ENCODE results near the gene FRMD3.

FRMD3 gene

DNA sequence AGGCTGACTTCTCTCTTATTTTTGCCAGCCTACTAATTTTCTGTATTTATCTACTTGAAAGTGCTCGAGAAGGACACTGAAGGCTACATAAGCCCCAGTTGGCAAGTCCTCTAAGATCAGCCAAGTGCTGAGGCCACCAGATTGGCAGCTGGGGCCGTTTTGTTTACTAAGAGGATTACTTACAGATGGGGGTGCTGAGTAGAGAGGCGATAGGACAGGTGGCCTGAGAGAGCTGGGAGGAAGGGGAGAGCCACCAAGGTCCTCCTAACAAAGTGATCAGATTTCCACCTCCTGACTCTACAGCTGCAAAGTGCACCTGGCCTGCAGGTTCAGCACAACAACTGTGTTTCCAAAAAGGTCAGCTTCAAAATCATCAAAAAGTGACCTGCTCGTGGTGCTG is 32.9 kb downstream of the FRMD3 start:
- no peak overlapping the region for H3K9ac ChIP-seq (ENCODE audit: low read depth in 1 of 2, low read length in 2 of 2)
- no peaks in the 10 kb centered on the region for H3K36me3 ChIP-seq (ENCODE audit: control insufficient read depth in 2 of 2, insufficient read depth in 2 of 2, low read length in 2 of 2)
- no peaks in the 10 kb centered on the region for H3K27me3 ChIP-seq (ENCODE audit: control insufficient read depth in 2 of 2, insufficient read depth in 2 of 2, low read length in 2 of 2)
- H3K27ac ChIP-seq (ENCODE audit: low read depth in 2 of 2, low read length in 2 of 2), result no peak overlapping the region
- no peaks in the 10 kb centered on the region for H3K4me1 ChIP-seq (ENCODE audit: control insufficient read depth in 2 of 2, insufficient read depth in 2 of 2, low read length in 2 of 2)
- no peaks in the 10 kb centered on the region for H3K9me3 ChIP-seq (ENCODE audit: control insufficient read depth in 2 of 2, low read length in 2 of 2)
- no peak overlapping the region for H3K4me3 ChIP-seq (ENCODE audit: low read length in 2 of 2)

DNA sequence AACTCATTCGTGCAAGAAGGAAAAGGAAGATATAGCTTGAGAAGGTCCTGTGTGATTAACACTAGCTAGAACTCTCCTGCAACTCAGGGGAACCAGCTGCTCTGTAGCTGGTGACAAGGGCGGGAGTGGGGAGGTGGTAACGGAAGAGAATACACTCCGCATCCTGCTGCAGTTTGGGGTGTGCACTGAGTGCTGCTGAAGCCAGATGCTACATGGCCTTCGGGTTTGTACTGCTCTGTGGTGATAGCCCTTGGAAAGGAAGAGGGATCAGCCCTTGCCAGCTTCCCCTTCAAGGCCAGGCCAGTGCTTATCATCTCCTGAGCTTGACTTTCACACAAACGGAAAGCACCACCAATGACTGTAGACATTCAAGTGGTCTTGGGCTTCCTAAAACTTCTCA is 34.3 kb downstream of the FRMD3 start:
- Histone ChIP-seq H3K9ac (ENCODE audit: low read depth in 1 of 2, low read length in 2 of 2) (no peak overlapping the region), H3K27me3 (ENCODE audit: control insufficient read depth in 2 of 2, insufficient read depth in 2 of 2, low read length in 2 of 2) (no peaks in the 10 kb centered on the region), H3K4me3 (ENCODE audit: low read length in 2 of 2) (no peak overlapping the region), H3K27ac (ENCODE audit: low read depth in 2 of 2, low read length in 2 of 2) (no peak overlapping the region), H3K36me3 (ENCODE audit: control insufficient read depth in 2 of 2, insufficient read depth in 2 of 2, low read length in 2 of 2) (no peaks in the 10 kb centered on the region), H3K9me3 (ENCODE audit: control insufficient read depth in 2 of 2, low read length in 2 of 2) (no peaks in the 10 kb centered on the region), H3K4me1 (ENCODE audit: control insufficient read depth in 2 of 2, insufficient read depth in 2 of 2, low read length in 2 of 2) (no peaks in the 10 kb centered on the region)

DNA sequence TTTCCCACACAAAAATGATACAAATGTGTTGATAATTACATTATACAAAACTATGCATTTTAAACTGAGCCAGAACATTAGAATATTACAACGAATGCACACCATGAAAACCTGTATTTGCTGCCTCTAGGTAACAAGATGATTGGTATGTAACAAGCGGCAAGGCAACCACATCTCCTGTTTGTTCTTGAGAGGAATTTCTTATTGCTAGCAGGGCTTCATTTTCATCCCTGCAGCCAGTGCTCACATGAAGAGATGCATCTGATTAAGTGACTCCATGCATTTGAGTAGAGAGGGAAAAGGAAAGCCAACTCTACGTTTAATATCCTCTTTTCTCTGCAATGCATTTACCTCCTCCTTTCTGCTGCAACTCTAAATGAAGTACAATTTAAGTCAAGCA is 36.6 kb downstream of the FRMD3 start:
- no peaks in the 10 kb centered on the region for H3K36me3 ChIP-seq (ENCODE audit: control insufficient read depth in 2 of 2, insufficient read depth in 2 of 2, low read length in 2 of 2)
- no peaks in the 10 kb centered on the region for H3K9me3 ChIP-seq (ENCODE audit: control insufficient read depth in 2 of 2, low read length in 2 of 2)
- H3K27me3 ChIP-seq (ENCODE audit: control insufficient read depth in 2 of 2, insufficient read depth in 2 of 2, low read length in 2 of 2), result no peaks in the 10 kb centered on the region
- H3K4me3 ChIP-seq (ENCODE audit: low read length in 2 of 2), result no peak overlapping the region
- H3K4me1 ChIP-seq (ENCODE audit: control insufficient read depth in 2 of 2, insufficient read depth in 2 of 2, low read length in 2 of 2), result no peaks in the 10 kb centered on the region
- no peak overlapping the region for H3K27ac ChIP-seq (ENCODE audit: low read depth in 2 of 2, low read length in 2 of 2)
- H3K9ac ChIP-seq (ENCODE audit: low read depth in 1 of 2, low read length in 2 of 2), result no peak overlapping the region

DNA sequence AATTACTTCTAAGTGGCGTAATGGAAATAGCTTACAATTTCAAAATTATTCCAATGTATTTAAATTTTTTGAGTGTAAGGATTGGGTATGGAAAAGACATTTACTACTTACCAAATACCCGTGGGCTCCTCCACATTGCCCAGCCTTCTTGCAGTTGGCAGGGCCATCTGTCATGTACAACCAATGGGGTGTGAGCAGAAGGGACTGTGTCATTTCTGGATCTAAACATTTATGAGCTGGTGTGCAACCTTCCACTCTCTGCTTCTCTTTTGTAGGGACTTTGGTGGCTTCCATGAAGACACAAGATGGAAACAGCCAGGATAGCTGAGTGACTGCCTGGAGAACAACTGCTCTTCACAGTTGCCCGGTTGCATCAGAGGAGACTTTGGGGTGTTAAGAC is 40.8 kb downstream of the FRMD3 start:
- no peaks in the 10 kb centered on the region for H3K27me3 ChIP-seq (ENCODE audit: control insufficient read depth in 2 of 2, insufficient read depth in 2 of 2, low read length in 2 of 2)
- no peak overlapping the region for H3K9ac ChIP-seq (ENCODE audit: low read depth in 1 of 2, low read length in 2 of 2)
- H3K9me3 ChIP-seq (ENCODE audit: control insufficient read depth in 2 of 2, low read length in 2 of 2), result no peaks in the 10 kb centered on the region
- H3K36me3 ChIP-seq (ENCODE audit: control insufficient read depth in 2 of 2, insufficient read depth in 2 of 2, low read length in 2 of 2), result no peaks in the 10 kb centered on the region
- H3K4me3 ChIP-seq (ENCODE audit: low read length in 2 of 2), result no peak overlapping the region
- H3K4me1 ChIP-seq (ENCODE audit: control insufficient read depth in 2 of 2, insufficient read depth in 2 of 2, low read length in 2 of 2), result no peaks in the 10 kb centered on the region
- H3K27ac ChIP-seq (ENCODE audit: low read depth in 2 of 2, low read length in 2 of 2), result no peak overlapping the region

DNA sequence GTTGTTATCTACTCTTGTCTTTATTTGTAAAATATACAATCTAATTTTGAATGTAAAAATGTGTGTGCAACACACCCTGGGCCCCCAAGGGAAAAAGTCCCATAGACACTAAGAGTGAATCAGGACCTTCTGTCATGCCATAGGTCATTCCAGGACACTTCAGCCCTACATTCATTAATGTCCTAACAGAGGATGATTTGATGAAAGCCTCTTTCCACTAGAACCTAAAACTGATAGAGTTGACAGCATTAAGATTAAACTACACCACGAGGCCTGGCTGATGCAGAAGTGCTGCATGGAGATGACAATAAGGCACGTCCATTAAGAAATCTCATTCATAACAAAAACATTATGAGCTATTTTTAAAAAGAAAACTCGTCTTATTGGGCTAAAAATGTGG is 46.2 kb downstream of the FRMD3 start:
- no peaks in the 10 kb centered on the region for H3K4me1 ChIP-seq (ENCODE audit: control insufficient read depth in 2 of 2, insufficient read depth in 2 of 2, low read length in 2 of 2)

DNA sequence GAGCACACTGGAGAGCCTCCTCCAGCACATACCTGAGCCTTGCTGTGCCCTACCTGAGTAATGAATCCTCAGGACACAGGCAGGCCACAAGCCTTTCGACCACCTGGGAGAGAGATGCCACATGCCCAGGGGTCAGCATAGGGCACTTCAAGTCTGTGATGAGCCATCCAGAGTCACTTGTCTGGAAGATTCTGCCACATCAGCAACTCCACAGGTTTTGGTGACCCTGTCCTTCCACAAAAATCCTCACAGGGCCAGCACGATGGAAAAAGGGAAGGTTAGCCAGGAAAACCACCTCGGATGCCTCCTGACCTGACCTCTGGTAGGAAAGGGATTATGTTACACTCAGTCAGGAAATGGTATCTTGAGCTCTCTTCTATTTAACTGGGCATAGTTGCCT is 46.8 kb downstream of the FRMD3 start:
- Histone ChIP-seq H3K9ac (ENCODE audit: low read depth in 1 of 2, low read length in 2 of 2) (no peak overlapping the region), H3K4me3 (ENCODE audit: low read length in 2 of 2) (no peak overlapping the region), H3K36me3 (ENCODE audit: control insufficient read depth in 2 of 2, insufficient read depth in 2 of 2, low read length in 2 of 2) (no peaks in the 10 kb centered on the region), H3K27me3 (ENCODE audit: control insufficient read depth in 2 of 2, insufficient read depth in 2 of 2, low read length in 2 of 2) (no peaks in the 10 kb centered on the region), H3K9me3 (ENCODE audit: control insufficient read depth in 2 of 2, low read length in 2 of 2) (no peaks in the 10 kb centered on the region), H3K4me1 (ENCODE audit: control insufficient read depth in 2 of 2, insufficient read depth in 2 of 2, low read length in 2 of 2) (no peaks in the 10 kb centered on the region), H3K27ac (ENCODE audit: low read depth in 2 of 2, low read length in 2 of 2) (no peak overlapping the region)

More for the DNA sequence above, 46.2 kb downstream of the FRMD3 start:
- Histone ChIP-seq H3K27me3 (ENCODE audit: control insufficient read depth in 2 of 2, insufficient read depth in 2 of 2, low read length in 2 of 2) (no peaks in the 10 kb centered on the region), H3K9me3 (ENCODE audit: control insufficient read depth in 2 of 2, low read length in 2 of 2) (no peaks in the 10 kb centered on the region), H3K4me3 (ENCODE audit: low read length in 2 of 2) (no peak overlapping the region), H3K27ac (ENCODE audit: low read depth in 2 of 2, low read length in 2 of 2) (no peak overlapping the region), H3K36me3 (ENCODE audit: control insufficient read depth in 2 of 2, insufficient read depth in 2 of 2, low read length in 2 of 2) (no peaks in the 10 kb centered on the region), H3K9ac (ENCODE audit: low read depth in 1 of 2, low read length in 2 of 2) (no peak overlapping the region)

DNA sequence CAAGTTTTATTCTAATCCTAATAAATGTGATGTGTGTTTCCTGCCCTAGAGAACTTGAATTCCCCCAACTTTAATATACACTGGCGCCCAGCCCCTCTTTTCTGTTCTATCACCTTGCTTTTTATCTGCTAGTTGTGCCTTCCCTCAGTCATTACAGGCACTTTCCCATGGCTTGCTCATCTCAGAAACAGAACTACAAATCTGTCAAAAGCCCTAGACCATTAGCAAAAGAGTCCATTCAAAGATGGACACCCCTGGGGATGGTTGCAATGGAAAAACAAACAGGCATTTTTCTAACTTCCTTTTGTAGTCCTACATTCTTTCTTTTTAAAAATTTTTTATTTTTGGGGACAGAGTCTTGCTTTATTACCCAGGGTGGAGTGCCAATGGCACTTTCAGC is 48.2 kb downstream of the FRMD3 start:
- Histone ChIP-seq H3K4me1 (ENCODE audit: control insufficient read depth in 2 of 2, insufficient read depth in 2 of 2, low read length in 2 of 2) (no peaks in the 10 kb centered on the region), H3K36me3 (ENCODE audit: control insufficient read depth in 2 of 2, insufficient read depth in 2 of 2, low read length in 2 of 2) (no peaks in the 10 kb centered on the region), H3K27me3 (ENCODE audit: control insufficient read depth in 2 of 2, insufficient read depth in 2 of 2, low read length in 2 of 2) (no peaks in the 10 kb centered on the region), H3K4me3 (ENCODE audit: low read length in 2 of 2) (no peak overlapping the region), H3K9ac (ENCODE audit: low read depth in 1 of 2, low read length in 2 of 2) (no peak overlapping the region), H3K27ac (ENCODE audit: low read depth in 2 of 2, low read length in 2 of 2) (no peak overlapping the region), H3K9me3 (ENCODE audit: control insufficient read depth in 2 of 2, low read length in 2 of 2) (no peaks in the 10 kb centered on the region)

DNA sequence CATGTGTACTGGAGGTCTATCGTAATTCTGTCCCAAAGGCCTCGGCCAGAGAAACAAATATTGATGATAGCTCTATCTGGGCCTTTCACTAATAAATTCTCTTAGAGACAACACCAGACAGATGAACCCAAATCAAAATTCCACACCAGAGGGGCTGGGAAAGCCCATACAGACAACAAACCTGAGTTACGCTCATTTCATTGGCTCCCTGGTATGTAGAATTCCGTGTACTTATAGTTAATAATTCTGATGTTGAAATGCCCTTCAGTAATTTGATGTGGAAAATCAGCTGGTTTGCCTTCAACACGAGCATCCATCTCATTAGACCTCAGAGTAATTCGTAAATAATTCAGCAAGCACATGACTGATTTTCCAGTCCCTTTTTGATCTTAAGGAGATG is 53.2 kb downstream of the FRMD3 start:
- Histone ChIP-seq H3K9me3 (ENCODE audit: control insufficient read depth in 2 of 2, low read length in 2 of 2) (peaks cover under 1 to 2% of the 10 kb centered on the region in 2 donors), H3K9ac (ENCODE audit: low read depth in 1 of 2, low read length in 2 of 2) (no peak overlapping the region), H3K4me1 (ENCODE audit: control insufficient read depth in 2 of 2, insufficient read depth in 2 of 2, low read length in 2 of 2) (no peaks in the 10 kb centered on the region), H3K27me3 (ENCODE audit: control insufficient read depth in 2 of 2, insufficient read depth in 2 of 2, low read length in 2 of 2) (no peaks in the 10 kb centered on the region), H3K36me3 (ENCODE audit: control insufficient read depth in 2 of 2, insufficient read depth in 2 of 2, low read length in 2 of 2) (no peaks in the 10 kb centered on the region), H3K4me3 (ENCODE audit: low read length in 2 of 2) (no peak overlapping the region), H3K27ac (ENCODE audit: low read depth in 2 of 2, low read length in 2 of 2) (no peak overlapping the region)

DNA sequence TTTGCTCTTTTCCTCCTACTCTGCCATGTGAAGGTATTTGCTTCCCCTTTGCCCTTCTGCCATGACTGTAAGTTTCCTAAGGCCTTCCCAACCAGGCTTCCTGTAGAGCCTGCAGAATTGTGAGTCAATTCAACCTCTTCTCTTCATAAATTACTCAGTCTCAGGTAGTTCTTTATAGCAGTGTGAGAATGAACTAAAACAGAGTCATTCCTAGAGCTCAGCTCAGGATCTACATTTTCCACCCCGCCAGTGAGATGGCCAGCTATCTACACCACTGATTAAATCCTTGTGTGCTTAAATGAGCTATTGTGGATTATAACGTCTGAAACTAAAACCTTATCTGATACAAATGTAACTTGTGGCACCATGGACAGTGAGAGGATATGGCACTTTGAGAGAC is 55.0 kb downstream of the FRMD3 start:
- Histone ChIP-seq H3K4me3 (ENCODE audit: low read length in 2 of 2) (no peak overlapping the region), H3K4me1 (ENCODE audit: control insufficient read depth in 2 of 2, insufficient read depth in 2 of 2, low read length in 2 of 2) (no peaks in the 10 kb centered on the region), H3K36me3 (ENCODE audit: control insufficient read depth in 2 of 2, insufficient read depth in 2 of 2, low read length in 2 of 2) (no peaks in the 10 kb centered on the region), H3K27me3 (ENCODE audit: control insufficient read depth in 2 of 2, insufficient read depth in 2 of 2, low read length in 2 of 2) (no peaks in the 10 kb centered on the region), H3K9me3 (ENCODE audit: control insufficient read depth in 2 of 2, low read length in 2 of 2) (peaks cover 4 to 5% of the 10 kb centered on the region in 2 donors), H3K9ac (ENCODE audit: low read depth in 1 of 2, low read length in 2 of 2) (no peak overlapping the region), H3K27ac (ENCODE audit: low read depth in 2 of 2, low read length in 2 of 2) (no peak overlapping the region)

DNA sequence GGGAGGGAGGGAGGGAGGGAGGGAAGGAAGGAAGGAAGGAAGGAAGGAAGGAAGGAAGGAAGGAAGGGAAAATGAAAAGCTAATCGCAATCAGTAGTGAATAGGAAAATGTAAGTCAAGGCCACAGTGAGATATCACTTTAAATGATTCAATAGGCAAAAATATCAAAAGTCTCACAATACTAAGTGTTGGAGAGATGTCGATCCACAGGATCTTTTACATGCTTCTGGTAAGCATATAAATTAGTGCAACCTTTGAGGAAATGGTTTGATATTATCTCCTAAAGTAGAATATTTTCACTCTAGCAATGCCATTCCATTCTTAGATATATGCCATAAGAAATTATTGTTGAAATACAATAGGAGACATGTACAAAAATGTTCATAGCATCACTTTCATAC is 58.4 kb downstream of the FRMD3 start:
- H3K27ac ChIP-seq (ENCODE audit: low read depth in 2 of 2, low read length in 2 of 2), result no peak overlapping the region
- peaks cover 4 to 5% of the 10 kb centered on the region in 2 donors for H3K9me3 ChIP-seq (ENCODE audit: control insufficient read depth in 2 of 2, low read length in 2 of 2)
- no peak overlapping the region for H3K9ac ChIP-seq (ENCODE audit: low read depth in 1 of 2, low read length in 2 of 2)
- H3K4me1 ChIP-seq (ENCODE audit: control insufficient read depth in 2 of 2, insufficient read depth in 2 of 2, low read length in 2 of 2), result peaks cover 0 to under 1% of the 10 kb centered on the region in 2 donors
- H3K36me3 ChIP-seq (ENCODE audit: control insufficient read depth in 2 of 2, insufficient read depth in 2 of 2, low read length in 2 of 2), result no peaks in the 10 kb centered on the region
- H3K4me3 ChIP-seq (ENCODE audit: low read length in 2 of 2), result no peak overlapping the region
- H3K27me3 ChIP-seq (ENCODE audit: control insufficient read depth in 2 of 2, insufficient read depth in 2 of 2, low read length in 2 of 2), result no peaks in the 10 kb centered on the region

DNA sequence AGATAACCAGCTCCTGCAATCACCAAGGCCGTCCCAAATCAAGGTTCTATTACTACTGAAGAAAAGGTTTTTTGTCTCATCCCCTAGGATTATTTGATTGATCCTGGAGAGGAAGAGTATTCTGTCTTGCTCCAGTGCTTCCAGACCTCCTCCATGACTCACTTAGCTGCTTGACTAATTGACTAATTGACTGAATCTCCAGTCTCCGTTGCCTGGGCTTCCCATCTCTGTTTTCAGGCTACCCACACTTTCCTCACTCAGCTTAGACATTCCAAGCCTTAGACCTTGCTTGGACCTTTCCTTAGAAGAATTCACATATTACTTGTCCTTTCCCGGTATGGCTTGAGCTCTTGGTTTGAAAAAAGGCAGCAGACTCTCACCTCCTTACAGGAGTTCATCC is 60.6 kb downstream of the FRMD3 start:
- Histone ChIP-seq H3K4me1 (ENCODE audit: control insufficient read depth in 2 of 2, insufficient read depth in 2 of 2, low read length in 2 of 2) (peaks cover 17% of the 10 kb centered on the region in 2 donors), H3K27ac (ENCODE audit: low read depth in 2 of 2, low read length in 2 of 2) (no peak overlapping the region), H3K9me3 (ENCODE audit: control insufficient read depth in 2 of 2, low read length in 2 of 2) (peaks cover 4 to 5% of the 10 kb centered on the region in 2 donors), H3K4me3 (ENCODE audit: low read length in 2 of 2) (no peak overlapping the region), H3K9ac (ENCODE audit: low read depth in 1 of 2, low read length in 2 of 2) (no peak overlapping the region), H3K27me3 (ENCODE audit: control insufficient read depth in 2 of 2, insufficient read depth in 2 of 2, low read length in 2 of 2) (no peaks in the 10 kb centered on the region), H3K36me3 (ENCODE audit: control insufficient read depth in 2 of 2, insufficient read depth in 2 of 2, low read length in 2 of 2) (no peaks in the 10 kb centered on the region)

Measured in mucosa of rectum (tissue), 2 donors.